CD4-positive, alpha-beta T cell (primary cell): ENCODE data around the gene TMEM161B. TPM values are rescaled to one million over a fixed set of nuclear protein-coding genes. Genes with fewer than 3 reads are reported as not detected.

Experiments used
- ATAC-seq: fragments of 200-7000 bp; cut with Tn5 transposase; one replicate; pipeline ENCODE4 v1.10.0; 2022; ENCODE audit warnings: mild to moderate bottlenecking; ENCODE audit not compliant: poor library complexity
- CTCF ChIA-PET: fragments of 350-600 bp; sonication (Branson Sonifier 250); formaldehyde crosslinking; loops from one replicate; lab custom pipeline; 2021; ENCODE audit warnings: antibody characterized with exemption, inconsistent platforms; lab: Charles Lee
- POLR2A ChIA-PET: fragments of 350-600 bp; sonication (Branson Sonifier 250); formaldehyde crosslinking; loops from one replicate; lab custom pipeline; 2021; ENCODE audit warnings: antibody characterized with exemption, inconsistent platforms; lab: Charles Lee
- DNase-seq, 14 experiments: peaks; one replicate each; pipeline ENCODE4 v3.0.0-alpha.2; 2013 to 2020; ENCODE audit warnings: mixed read lengths in 2 of 14
- H3K27ac ChIP-seq, 2 donors: one replicate each; pipeline versions ENCODE4 v1.5.1 to v1.7.0; 2013; ENCODE audit warnings: low read length in 2 of 2, low read depth in 1 of 2, mild to moderate bottlenecking in 1 of 2
- H3K27me3 ChIP-seq, 2 experiments: 1 replicate in 1 of 2; 2 replicates in 1 of 2; pipeline versions ENCODE4 v1.6.1 to v1.7.0; 2013; ENCODE audit warnings: low read length in 2 of 2, control low read depth in 1 of 2, mild to moderate bottlenecking in 1 of 2, moderate library complexity in 1 of 2; ENCODE audit not compliant: insufficient read depth in 2 of 2, control insufficient read depth in 1 of 2
- H3K36me3 ChIP-seq: one replicate; pipeline ENCODE4 v1.6.1; 2013; ENCODE audit warnings: low read length, control low read depth; ENCODE audit not compliant: insufficient read depth
- H3K4me1 ChIP-seq: one replicate; pipeline ENCODE4 v1.6.1; 2013; ENCODE audit warnings: low read length, control low read depth; ENCODE audit not compliant: insufficient read depth
- H3K4me3 ChIP-seq: one replicate; pipeline ENCODE4 v1.5.1; 2013; ENCODE audit warnings: mild to moderate bottlenecking, low read length, moderate library complexity
- H3K9me3 ChIP-seq, 2 experiments: 1 replicate in 1 of 2; 2 replicates in 1 of 2; pipeline versions ENCODE4 v1.6.1 to v1.7.0; 2013; ENCODE audit warnings: low read length in 2 of 2, mild to moderate bottlenecking in 2 of 2, control low read depth in 1 of 2, moderate library complexity in 1 of 2; ENCODE audit not compliant: control insufficient read depth in 1 of 2, insufficient read depth in 1 of 2
- H3K27ac Mint-ChIP-seq: one replicate; pipeline ENCODE4 v1.8.0; 2020; ENCODE audit warnings: mixed read lengths
- H3K27me3 Mint-ChIP-seq: one replicate; pipeline ENCODE4 v1.8.0; 2021; ENCODE audit warnings: mixed read lengths
- H3K36me3 Mint-ChIP-seq: one replicate; pipeline ENCODE4 v1.8.0; 2021; ENCODE audit warnings: low read depth, mixed read lengths
- H3K4me1 Mint-ChIP-seq: one replicate; pipeline ENCODE4 v1.8.0; 2021; ENCODE audit warnings: low read depth, mixed read lengths
- H3K4me3 Mint-ChIP-seq: one replicate; pipeline ENCODE4 v1.8.0; 2020; ENCODE audit warnings: mild to moderate bottlenecking, mixed read lengths
- H3K9me3 Mint-ChIP-seq: one replicate; pipeline ENCODE4 v1.8.0; 2020; ENCODE audit warnings: mixed read lengths
- CTCF ChIP-seq: fragments of 200-600 bp; IDR thresholded peaks from one replicate; pipeline ENCODE4 v1.8.0; 2022; ENCODE audit warnings: antibody characterized with exemption, mild to moderate bottlenecking
- intact Hi-C, 2 experiments: fragments of 100-400 bp; cut with DNase I in 1 of 2; cut with micrococcal nuclease in 1 of 2; formaldehyde crosslinking; loops; one replicate each; pipeline versions ENCODE4 v1.15.1 to v1.9.0; 2023 to 2025; cut with DNase I, micrococcal nuclease
- total RNA-seq, 174 experiments: library from RNA in 2 of 174; stranded (reverse) in 2 of 174; gene quantifications; one replicate each; pipeline ENCODE4 v1.2.3 and lab custom pipeline; 2021 to 2026

The TMEM161B gene
- total RNA-seq, 2 experiments from 2014 or later: 16.7 to 19.6 TPM

GRCh38 chr5:88279584-88279983 lies 10.9 kb upstream of the TMEM161B start:
- ChIA-PET CTCF (no interaction called here), POLR2A (no interaction called here)
- peaks cover 12% of the 10 kb centered on the region for H3K4me1 Mint-ChIP-seq
- no peaks in the 10 kb centered on the region for H3K9me3 Mint-ChIP-seq
- intact Hi-C loops: no loop called here
- no peak overlapping the region for H3K4me3 Mint-ChIP-seq
- no peaks in the 10 kb centered on the region for H3K27me3 ChIP-seq
- no peak overlapping the region for H3K27ac Mint-ChIP-seq
- H3K27ac ChIP-seq: no peak overlapping the region
- no peak overlapping the region for H3K4me3 ChIP-seq
- peaks cover 11% of the 10 kb centered on the region for H3K36me3 ChIP-seq
- peaks cover 34% of the 10 kb centered on the region for H3K36me3 Mint-ChIP-seq
- DNase-seq (no peak), ATAC-seq (no peak)
- H3K4me1 ChIP-seq: no peaks in the 10 kb centered on the region
- TF ChIP-seq CTCF: no peak
- H3K27me3 Mint-ChIP-seq: no peaks in the 10 kb centered on the region
- H3K9me3 ChIP-seq: no peaks in the 10 kb centered on the region

GRCh38 chr5:88276378-88276777 lies 7.7 kb upstream of the TMEM161B start:
- POLR2A ChIA-PET: no interaction called here
- Mint-ChIP-seq H3K4me1 (peaks cover 24% of the 10 kb centered on the region), H3K36me3 (peaks cover 46% of the 10 kb centered on the region), H3K9me3 (no peaks in the 10 kb centered on the region), H3K27ac (no peak overlapping the region), H3K4me3 (no peak overlapping the region), H3K27me3 (no peaks in the 10 kb centered on the region)
- TF ChIP-seq CTCF: no peak
- intact Hi-C loops: no loop called here
- no peak overlapping the region for H3K27ac ChIP-seq
- no peaks in the 10 kb centered on the region for H3K4me1 ChIP-seq
- ATAC-seq (no peak), DNase-seq (no peak)
- H3K9me3 ChIP-seq: no peaks in the 10 kb centered on the region
- no peaks in the 10 kb centered on the region for H3K27me3 ChIP-seq
- CTCF ChIA-PET: no interaction called here
- H3K36me3 ChIP-seq: peaks cover 24% of the 10 kb centered on the region
- H3K4me3 ChIP-seq: no peak overlapping the region

GRCh38 chr5:88275581-88275980 lies 6.9 kb upstream of the TMEM161B start:
- Mint-ChIP-seq H3K27ac (no peak overlapping the region), H3K4me1 (peaks cover 32% of the 10 kb centered on the region), H3K4me3 (no peak overlapping the region), H3K36me3 (peaks cover 54% of the 10 kb centered on the region), H3K9me3 (no peaks in the 10 kb centered on the region), H3K27me3 (no peaks in the 10 kb centered on the region)
- TF ChIP-seq CTCF: no peak
- Histone ChIP-seq H3K27ac (no peak overlapping the region), H3K36me3 (peaks cover 30% of the 10 kb centered on the region), H3K4me1 (peaks cover 2% of the 10 kb centered on the region), H3K27me3 (no peaks in the 10 kb centered on the region), H3K4me3 (no peak overlapping the region), H3K9me3 (no peaks in the 10 kb centered on the region)
- ATAC-seq (no peak), DNase-seq (no peak)
- CTCF ChIA-PET: no interaction called here
- POLR2A ChIA-PET: no interaction called here
- intact Hi-C loops: no loop called here
